ENCODE results near the gene KCNQ1OT1.

The KCNQ1OT1 gene

DNA sequence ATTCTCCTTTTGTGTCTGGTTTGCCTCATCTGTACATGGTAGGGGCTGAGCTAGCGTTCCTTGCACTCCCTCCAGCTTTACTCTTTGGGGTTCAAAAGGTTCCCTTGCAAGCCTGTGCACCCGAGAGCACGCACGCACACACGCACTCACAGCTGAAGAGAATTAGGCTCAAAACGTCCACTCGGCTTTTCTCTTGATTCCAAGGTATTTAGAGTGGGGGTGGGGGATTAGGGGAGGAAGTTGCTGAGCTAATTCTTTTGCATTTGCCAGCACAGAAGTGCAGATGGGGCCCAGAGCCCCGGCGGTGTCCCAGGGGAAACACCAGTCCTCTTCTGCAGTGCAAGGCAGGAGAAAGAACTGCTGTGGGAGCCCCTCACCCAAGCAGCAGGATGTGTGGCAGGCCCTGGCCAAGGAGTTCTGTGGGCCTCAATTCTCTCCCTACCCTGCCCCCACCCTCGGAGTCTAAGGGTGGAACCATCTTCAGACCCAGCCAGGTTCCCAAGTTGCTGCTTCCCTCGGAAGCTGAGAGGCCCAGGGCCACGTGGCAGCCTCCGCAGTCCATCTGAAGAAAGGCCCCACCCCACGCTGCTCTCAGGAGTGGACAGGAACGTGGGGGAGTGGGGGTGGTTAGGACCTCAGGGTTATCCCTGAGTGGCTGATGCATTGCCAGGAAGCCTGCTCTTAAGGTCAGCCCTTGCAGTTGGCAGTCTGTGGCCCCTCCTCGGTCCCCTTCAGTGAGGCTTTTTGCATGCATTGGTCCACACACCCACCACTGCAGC, 3.8 kb upstream of the KCNQ1OT1 start:
- DNase-seq (ENCODE audit: low read depth in 1 of 2, low spot score in 1 of 2), result no peak

DNA sequence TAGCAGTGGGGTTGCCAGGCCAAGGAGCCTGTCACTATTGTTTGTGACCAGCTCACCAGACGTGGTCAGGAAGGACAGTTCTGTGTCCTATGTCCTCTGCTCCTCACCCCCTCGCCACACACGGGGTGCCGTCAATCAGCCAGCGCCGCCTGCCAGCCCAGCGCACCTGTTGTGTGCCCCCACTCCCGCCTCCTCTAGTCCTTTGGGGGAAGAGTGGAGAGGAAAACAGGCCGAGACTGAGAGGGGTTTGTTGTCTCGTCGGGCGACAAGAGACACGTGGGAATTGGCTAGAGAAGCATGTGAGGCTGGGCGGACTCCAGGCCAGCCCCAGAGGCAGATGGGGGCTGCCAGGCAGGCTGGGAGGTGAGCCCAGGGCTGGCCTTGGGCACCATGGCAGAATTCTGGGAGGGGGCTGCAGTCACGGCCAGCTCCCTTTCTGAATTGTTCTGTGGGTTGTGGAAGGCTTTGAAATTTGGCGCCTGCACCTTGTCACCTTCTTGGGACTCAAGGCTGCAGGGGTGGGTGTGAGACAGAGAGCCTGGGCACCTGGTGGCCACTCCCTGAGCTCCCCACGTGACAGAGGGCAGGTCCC, 3.1 kb upstream of the KCNQ1OT1 start:
- DNase-seq (ENCODE audit: low read depth in 1 of 2, low spot score in 1 of 2), result no peak

DNA sequence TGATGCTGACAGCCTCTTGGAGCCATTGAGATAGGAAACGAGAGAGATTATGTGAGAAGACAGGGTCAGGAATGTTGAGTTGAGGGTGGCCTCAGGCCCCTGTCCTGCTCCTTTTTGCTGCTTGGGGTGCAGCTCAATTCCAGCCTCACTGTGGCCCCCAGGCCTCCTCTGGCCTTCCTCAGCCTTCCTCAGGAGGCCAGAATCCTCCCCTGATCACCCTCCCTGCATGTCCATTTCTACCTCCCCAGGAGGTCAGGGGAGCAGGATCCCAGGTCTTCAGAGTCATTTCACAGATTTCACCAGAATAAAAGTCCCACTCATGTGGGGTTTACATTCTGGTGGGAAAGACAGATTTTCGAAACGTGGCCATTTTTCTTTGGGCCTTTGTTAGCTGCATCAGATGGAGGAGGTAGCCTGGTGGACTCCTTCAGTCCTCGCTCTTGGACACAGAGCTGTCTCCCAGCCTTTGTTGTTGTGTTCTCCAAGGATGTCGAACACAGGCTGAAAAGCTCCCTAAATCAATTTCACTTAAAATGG, 2.2 kb upstream of the KCNQ1OT1 start:
- DNase-seq (ENCODE audit: low read depth in 1 of 2, low spot score in 1 of 2), result no peak

DNA sequence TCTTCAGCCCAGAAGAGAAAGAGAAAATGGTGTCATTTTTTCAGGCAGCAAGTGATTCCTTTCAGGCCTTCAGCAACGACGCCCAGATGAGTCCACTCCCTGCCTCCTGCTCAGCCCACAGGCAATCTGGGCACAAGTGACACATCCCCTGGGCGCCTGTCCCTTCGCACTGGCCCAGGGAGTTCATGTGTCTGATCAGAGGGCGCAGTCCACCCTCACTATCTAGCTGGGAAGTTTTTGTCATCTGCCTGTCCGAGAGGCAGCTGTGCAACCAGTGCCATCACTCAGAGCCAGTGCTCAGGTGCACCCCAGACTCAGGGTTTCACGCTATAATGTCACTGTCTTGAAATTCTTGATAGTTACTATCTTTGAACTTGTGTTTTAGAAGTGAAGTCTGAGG, 1.4 kb upstream of the KCNQ1OT1 start:
- DNase-seq (ENCODE audit: low read depth in 1 of 2, low spot score in 1 of 2), result no peak

DNA sequence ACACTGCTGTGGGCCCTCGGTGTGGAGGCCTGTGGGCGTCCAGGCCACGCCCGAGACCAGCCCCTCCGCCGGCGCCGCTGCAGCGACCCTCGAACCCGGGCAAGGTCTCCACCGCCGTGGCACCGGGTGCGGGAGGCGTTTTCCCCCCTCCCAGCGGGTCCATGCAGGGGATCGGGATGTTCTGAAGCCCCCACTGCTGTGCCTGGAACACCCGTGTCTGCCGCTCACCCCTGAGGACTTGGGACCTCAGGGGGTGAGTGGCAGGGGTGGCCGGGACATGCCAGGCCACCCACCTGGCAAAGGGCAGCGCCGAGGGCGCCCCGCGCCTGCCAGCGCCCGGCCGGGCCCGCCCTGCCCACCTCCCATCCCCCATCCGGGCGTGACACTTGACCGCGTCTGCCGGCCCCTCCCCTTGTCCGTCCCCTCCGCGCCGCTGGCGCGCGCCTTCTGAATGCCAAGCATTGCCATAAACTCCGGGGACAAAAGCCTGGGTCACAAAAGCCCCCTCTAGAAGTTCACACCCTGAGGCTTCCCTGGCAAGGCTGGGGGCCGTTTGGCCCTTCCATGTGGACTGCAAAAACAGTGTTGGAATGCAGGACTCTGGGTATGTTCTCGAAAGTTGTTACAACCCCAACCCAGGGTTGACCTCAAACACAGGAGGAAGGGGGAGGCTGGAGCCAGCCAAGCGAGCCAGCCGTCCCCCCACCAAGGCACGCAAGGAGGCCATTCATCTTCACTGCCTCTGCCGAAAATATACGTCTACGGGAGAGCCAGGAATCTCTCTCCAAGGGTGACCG, 819 bp upstream of the KCNQ1OT1 start:
- DNase-seq (ENCODE audit: low read depth in 1 of 2, low spot score in 1 of 2), result no peak

DNA sequence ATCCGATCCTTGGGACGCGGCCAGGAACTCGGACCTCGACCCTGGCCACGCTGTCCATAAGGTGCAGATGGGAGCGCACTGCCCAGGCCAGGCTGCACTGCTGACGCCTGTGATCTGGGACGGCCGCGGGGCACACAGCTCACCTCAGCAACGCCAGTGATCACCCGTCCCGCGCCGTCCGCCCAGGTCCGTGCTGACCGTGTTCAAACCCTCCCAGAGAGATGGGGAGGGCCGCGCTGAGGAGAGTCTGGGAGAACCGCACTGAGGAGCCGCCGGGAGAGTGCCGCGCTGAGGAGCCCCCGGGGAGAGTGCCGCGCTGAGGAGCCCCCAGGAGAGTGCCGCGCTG, 636 bp downstream of the KCNQ1OT1 start:
- no peak for DNase-seq (ENCODE audit: low read depth in 1 of 2, low spot score in 1 of 2)

DNA sequence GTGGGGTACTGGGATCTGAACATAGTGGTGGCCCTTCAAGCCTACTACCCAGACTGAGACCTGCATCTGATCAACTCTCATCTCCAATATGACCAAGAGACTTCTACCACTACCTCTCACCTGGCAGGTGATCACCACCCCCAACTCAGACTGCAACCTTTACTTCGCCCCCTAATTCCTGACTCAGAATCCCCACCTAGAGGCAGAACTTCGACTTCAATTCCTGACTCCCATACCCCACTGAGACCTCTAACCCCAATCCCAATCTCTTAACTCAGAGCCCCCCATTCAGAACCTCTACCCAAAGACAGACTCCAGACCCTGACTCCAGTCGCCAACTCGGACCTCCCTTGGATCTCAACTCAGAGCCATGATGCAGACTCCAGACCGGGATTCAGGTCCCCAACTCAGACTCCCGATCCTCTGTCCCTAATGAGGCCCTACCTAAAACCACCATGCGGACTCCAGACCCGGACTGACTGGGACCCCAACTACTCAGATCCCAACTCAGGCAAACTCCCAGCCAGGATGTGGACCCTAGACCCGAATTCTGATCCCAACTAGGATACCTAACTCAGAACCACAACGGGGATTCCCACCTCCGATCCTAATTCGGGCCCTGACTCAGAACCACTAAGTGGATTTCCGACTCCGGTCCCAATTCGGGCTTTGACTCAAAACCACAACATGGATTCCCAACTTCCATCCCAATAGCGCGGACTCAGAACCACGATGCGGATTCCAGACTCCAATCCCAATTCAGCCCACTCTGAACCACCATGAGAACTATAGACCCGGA, 1.2 kb downstream of the KCNQ1OT1 start:
- no peak for DNase-seq (ENCODE audit: low read depth in 1 of 2, low spot score in 1 of 2)

DNA sequence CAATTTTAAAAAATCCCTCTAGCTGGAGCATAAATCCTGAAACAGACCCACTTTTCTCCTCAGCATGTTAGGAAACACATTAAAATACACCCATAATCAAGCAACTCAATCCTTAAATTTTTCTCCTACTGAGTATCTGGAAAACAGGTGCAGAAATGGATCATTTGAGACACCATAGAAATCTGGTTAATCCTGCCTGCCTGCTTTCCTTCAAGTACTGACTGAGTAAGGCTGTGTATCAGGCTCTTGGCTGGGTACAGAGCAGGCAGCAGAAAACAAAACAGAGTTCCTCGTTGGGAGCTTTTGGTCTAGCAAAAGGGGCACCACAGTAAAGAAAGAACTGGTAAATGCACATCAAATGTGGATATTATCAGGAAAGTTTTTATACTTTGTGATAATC, 1.9 kb downstream of the KCNQ1OT1 start:
- DNase-seq (ENCODE audit: low read depth in 1 of 2, low spot score in 1 of 2), result no peak

DNA sequence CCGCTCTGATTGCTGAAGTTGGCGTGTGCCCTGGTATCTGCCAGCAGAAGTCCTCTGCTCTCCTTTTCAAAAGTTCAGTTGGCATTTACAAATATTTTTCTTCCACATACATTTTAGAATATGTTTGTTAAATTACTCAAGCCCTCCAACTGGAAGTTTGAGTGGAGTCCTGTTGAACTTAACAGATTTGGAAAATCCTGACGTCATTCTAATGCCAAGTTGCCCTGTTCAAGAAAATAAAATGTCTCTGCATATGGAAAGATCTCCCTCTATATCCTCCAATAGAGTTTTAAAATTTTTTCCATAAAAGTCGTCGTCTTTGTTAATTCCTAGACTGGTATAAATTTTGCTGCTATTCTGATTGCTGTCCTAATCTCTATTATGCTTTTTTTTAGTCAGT, 3.3 kb downstream of the KCNQ1OT1 start:
- no peak for DNase-seq (ENCODE audit: low read depth in 1 of 2, low spot score in 1 of 2)

DNA sequence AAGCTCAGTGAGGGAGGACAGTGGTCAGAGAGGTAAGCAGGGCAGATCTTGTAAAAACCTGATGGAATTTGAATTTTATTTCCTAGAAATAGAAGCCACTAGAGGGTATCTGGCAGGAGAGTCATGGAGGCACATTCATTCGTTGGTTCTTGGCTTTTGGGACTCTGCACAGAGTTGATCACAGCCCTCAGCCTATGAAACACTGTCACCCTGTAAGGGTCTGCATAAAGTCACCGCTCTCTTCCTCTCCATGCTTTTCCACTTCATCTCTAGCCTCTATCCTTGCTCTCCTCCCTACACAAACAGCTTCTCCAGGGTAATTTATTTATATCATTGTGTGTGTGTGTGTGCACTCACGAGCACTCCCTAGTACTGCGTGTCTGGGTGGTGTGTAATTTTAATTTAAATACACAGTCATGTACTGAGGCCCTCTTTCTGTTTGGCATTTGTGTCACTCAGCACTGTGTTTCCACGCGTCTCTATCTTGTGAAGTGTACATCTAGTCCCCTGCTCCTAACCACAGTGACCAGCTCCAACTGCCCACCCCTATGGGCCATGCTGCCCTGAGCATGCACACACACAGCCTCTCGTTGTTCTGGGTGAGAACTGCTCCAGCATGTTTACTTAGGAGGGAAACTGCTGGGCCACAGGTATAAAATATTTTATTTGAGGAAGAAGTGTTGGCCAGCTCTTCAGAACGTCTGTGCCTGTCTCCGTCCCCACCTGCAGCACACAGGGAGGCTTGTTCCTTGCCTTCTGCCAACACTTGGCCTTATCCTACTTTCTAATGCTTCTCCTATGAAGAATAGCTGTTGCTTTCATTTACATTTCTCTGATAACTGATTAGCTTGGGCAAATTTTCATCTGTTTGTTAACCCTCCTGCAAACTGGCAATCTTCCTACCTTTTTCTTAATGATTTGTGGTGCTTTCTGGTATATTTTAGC, 4.5 kb downstream of the KCNQ1OT1 start:
- no peak for DNase-seq (ENCODE audit: low read depth in 1 of 2, low spot score in 1 of 2)

DNA sequence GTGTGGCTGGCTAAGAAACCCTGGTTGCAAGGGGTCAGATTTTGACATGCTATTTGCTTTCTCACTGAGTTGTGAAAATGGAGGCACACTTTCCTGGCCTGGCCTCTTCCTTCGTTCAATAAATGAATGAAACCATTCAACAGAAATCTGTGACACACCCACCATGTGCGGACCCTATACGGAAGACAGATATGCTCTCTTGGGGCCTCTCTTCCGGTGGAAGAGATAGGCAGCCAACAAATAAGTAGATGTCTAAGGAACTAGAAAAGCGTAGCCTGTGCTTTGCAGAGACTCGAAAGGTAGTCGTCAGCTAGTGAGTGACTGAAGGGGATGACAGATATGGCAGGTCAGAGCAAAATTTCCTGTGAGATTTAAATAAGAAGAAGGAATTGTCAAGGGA, 5.3 kb downstream of the KCNQ1OT1 start:
- DNase-seq (ENCODE audit: low read depth in 1 of 2, low spot score in 1 of 2), result no peak

DNA sequence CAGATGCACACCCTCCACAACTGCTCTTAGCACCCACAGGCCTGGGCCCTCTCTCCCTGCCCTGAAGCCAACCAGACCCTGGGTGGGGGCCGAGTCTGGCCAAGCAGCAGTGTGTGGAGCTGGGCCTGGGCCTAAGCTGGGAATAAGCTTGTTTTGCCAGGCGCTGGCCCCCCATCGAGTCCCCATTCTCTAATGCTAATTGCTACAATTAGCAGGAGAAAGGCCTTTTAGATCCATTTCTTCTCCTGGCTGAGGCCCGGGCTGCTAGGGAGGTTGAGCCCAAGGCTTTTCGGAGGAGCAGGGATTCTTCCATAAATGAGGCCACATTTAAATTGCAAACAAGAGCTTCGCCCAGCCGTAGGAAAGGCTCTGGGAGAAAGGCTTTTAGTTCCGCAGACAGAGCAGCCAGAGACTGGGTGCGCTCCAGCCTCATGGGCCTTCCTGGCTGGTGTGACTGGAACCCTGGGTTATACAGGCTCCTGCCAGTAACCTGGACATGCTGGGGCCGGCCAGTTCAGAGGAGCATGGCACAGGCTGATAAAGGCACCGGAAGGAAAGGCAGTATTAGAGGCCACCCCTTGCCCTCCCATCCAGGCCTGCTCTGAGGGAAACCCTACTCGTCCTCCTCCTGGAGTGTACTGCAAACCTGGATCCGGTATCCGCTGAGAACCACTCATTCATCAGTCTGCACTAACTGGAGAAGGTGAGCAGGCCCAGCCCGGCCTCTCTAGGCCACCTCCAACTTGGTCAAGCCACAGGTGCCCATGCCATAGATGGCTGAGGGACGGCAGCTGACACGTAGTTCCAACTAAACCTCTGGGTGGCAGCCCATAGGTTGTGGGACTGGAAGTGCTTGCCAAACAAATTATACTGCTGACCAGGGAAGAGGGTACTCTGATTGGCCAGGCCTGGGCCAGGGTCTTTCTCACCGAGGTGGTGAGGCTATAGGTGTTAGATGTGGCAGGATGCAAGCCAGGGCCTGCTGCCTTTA, 6.2 kb downstream of the KCNQ1OT1 start:
- no peak for DNase-seq (ENCODE audit: low read depth in 1 of 2, low spot score in 1 of 2)

DNA sequence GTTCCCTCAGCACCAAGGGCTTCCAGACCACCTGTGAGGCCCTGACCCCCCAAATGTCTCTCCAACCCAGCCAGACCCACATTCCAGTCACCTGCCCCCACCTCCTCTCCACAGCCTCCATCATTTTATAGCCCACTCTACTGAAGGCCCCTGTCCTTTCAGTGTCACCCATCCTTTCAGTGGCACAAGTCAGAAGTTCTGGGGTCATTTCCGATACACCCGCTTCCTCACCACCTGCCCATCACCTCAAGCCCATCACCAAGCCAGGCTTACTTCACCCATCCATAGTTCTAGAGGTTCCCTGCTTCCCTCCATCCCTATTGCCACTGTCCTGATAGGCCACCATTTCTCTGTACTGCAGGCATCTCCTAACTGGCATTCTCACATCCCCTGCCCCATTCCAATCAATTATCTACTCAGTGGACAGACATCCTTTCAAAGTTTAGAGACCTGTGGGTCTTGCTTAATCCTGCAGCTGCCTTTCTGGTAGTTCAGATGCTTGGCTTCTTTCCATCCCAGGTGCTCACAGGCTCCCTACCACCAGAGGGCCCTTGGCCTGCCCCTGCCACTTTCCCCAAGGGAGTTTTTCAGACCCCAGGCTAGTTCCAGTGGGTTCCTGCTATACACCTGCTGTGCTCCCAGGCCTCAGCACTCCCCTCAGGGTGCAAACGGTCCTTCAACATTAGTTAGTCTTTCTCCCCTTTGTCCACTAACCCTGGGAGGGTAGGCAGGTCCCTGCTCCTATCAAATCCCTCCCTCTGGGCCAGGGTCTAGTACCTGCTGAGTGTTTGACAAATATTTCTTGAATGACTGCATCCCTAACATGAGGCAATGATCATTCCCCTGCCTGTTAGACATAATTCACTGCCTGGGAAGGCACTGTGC, 7.6 kb downstream of the KCNQ1OT1 start:
- no peak for DNase-seq (ENCODE audit: low read depth in 1 of 2, low spot score in 1 of 2)

DNA sequence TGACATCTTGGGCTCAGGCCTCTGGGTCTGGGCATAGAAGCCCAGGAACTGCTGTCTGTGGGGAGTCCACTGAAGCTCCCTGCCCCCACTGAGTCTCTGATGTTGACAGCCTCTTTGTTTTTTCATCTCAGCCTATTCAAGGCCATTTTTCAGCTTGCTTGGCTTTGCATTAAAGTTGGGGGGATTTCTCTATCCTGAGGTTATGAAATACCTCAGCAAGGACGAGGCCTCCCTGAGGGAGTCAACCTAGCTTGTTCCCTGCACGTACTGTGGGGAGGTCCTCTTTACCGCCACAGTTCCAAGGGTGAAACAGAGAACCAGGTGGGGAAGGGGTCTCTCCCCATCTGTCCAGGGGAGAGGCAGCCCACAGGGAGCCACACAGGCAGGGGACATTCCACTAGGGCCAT, 8.4 kb downstream of the KCNQ1OT1 start:
- DNase-seq (ENCODE audit: low read depth in 1 of 2, low spot score in 1 of 2), result no peak

DNA sequence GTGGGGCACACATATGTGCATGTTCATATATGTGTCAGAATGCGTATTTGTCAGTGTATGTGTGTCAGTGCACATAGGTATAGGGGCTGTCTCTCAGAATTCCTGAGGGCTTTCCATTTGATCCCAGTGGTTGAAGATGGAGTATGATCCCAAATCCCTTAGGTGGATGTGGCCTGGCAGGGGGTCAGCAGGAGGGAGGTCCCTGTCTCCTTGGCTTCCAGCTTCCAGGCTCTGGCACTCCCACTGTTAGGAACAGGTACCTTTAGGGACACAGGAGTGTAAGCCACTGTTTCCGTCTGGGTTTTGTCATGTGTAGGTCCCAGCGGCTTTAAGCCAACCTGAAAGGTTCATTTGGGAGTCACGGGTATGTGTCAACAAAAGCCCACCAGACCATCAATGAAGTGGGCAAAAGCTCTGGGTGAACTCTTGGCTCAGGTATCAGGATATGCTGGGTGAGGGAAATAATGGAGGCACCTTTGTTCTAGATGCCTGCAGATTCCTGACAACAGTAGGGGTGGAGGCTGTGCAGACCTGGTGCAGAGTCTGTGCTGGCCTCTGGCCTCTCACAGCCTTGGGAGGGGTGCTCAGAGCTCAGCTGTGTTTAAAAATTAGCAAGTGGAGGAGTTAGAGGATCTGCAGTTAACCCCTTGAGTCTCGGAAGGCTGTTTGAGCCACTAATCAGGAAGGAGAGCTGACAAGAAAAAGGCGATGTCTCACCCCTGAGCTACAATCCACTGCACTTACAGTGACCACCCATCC, 9.0 kb downstream of the KCNQ1OT1 start:
- DNase-seq (ENCODE audit: low read depth in 1 of 2, low spot score in 1 of 2), result no peak

DNA sequence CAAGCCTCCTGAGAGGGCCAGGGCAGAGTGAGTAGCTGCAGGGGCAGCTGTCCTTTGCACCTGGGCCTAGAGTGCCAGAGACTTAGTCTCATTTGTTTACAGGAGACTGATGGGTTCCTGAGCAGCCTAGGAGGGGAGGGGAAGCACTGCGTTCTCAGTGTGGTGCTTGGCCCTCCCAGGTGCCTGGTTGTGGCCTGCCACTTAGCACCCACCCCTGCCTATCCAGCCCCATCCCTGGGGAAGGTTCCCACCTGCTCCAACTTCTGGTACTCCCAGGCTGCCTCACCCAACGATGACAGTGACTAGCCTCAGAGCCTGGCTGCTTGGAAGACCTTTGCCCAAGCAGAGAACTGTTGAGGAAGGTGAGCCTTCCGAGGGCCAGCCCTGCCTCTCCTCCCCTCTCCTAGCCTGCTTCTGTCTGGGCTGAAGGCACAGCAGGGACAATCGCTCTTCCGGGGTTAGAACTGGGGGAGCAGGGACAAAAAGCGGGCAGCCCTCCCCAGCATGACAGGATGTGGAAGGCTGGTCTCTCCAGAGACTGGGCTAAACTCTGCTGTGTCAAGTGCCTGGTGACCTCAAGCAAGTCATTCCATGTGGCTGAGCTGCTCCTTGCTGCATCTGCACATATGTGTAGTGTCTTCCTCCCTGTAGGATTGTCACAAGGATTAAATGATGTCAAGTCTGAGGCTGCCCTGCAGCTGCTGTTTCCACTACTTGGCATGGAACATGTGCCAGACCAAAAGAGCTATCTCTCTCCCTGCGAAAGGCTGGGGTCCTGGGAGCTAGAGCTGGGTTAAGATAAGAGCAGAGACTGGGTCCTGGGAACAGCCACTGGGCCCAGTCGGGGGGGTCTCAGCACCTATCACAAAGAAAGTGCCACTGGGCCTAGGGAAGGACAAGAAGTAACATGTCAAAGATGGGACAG, 9.9 kb downstream of the KCNQ1OT1 start:
- no peak for DNase-seq (ENCODE audit: low read depth in 1 of 2, low spot score in 1 of 2)

Data from stimulated activated CD4-positive, alpha-beta T cell treated with anti-CD3 and anti-CD28 coated beads, Interleukin-15, amount 100 ng/mL, for 1 hour (primary cell).